ENCODE data around the gene BANF2. TPM values are rescaled to one million over a fixed set of nuclear protein-coding genes. Genes with fewer than 3 reads are reported as not detected.

Gene BANF2
- total and polyA plus RNA-seq, 10 of the 15 experiments (the other 5 are each of a cell fraction or from before 2014, with no cell fraction given) = not detected

DNA sequence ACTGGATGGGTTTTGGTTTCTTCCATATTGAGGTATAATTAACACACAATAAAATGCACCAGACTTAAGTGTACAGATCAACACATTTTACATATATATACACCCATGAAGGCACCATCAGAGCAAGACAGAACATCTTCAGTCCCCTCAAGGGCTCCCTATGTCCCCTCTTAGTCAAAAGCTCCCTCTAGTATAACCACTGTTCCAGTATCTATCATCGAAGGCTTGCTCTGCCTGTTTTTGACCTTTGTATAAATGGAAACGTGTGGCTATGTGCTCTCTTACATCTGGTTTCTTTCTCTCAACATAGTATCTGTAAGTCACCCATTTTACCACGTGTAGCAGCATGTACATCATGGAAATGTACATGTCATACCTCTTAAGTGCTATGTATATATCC lies 66.5 kb downstream of the BANF2 start:
- Histone ChIP-seq H3K4me2 (ENCODE audit: control insufficient read depth, insufficient read depth) (no peak overlapping the region), H3K36me3 (ENCODE audit: control insufficient read depth in 2 of 2, insufficient read depth in 2 of 2, low read length in 1 of 2) (no peaks in the 10 kb centered on the region), H3K27ac (ENCODE audit: control insufficient read depth, insufficient read depth) (no peak overlapping the region), H3K9ac (ENCODE audit: control insufficient read depth, insufficient read depth, low read length) (no peak overlapping the region), H3K4me1 (ENCODE audit: control insufficient read depth, insufficient read depth, low read length) (no peaks in the 10 kb centered on the region), H3K4me3 (no peak overlapping the region), H3K9me3 (replicated peaks; ENCODE audit: control insufficient read depth, insufficient read depth, low read length) (no peaks in the 10 kb centered on the region), H2AFZ (ENCODE audit: control insufficient read depth, low read depth, low read length) (no peak overlapping the region), H4K20me1 (ENCODE audit: control insufficient read depth, insufficient read depth) (no peaks in the 10 kb centered on the region), H3K27me3 (replicated peaks in 1 of 2; ENCODE audit: control insufficient read depth in 2 of 2, insufficient read depth in 2 of 2, low read length in 1 of 2) (no peaks in the 10 kb centered on the region), H3K79me2 (ENCODE audit: control insufficient read depth, insufficient read depth, low read length) (no peaks in the 10 kb centered on the region)
- in situ Hi-C loops (cut with MboI) = no loop called here
- no TSS peak for BruUV-seq (replicated peaks)
- DNase-seq (ENCODE audit: low read depth, low spot score) (no peak), FAIRE-seq (no peak), ATAC-seq (no peak)
- WGBS (ENCODE audit: insufficient coverage, insufficient replicate concordance, low lambda C conversion rate, missing lambda C conversion rate) = 0% methylated on average over 3 of the region's 3 CpGs
- intact Hi-C loops (cut with micrococcal nuclease; ENCODE audit: unreplicated experiment) = no loop called here
- RAD21 ChIA-PET (ENCODE audit: unreplicated experiment) = no interaction called here
- POLR2A ChIA-PET = no interaction called here
- CTCF ChIA-PET = no interaction called here
- SMC1A ChIA-PET (ENCODE audit: uncharacterized antibody, unreplicated experiment) = no interaction called here
- TF ChIP-seq, protein P1, sequence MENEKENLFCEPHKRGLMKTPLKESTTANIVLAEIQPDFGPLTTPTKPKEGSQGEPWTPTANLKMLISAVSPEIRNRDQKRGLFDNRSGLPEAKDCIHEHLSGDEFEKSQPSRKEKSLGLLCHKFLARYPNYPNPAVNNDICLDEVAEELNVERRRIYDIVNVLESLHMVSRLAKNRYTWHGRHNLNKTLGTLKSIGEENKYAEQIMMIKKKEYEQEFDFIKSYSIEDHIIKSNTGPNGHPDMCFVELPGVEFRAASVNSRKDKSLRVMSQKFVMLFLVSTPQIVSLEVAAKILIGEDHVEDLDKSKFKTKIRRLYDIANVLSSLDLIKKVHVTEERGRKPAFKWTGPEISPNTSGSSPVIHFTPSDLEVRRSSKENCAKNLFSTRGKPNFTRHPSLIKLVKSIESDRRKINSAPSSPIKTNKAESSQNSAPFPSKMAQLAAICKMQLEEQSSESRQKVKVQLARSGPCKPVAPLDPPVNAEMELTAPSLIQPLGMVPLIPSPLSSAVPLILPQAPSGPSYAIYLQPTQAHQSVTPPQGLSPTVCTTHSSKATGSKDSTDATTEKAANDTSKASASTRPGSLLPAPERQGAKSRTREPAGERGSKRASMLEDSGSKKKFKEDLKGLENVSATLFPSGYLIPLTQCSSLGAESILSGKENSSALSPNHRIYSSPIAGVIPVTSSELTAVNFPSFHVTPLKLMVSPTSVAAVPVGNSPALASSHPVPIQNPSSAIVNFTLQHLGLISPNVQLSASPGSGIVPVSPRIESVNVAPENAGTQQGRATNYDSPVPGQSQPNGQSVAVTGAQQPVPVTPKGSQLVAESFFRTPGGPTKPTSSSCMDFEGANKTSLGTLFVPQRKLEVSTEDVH (IDR thresholded peaks at IDR 0.05; ENCODE audit: low read depth, partially characterized antibody) = no peak
- TF ChIP-seq, protein P2, sequence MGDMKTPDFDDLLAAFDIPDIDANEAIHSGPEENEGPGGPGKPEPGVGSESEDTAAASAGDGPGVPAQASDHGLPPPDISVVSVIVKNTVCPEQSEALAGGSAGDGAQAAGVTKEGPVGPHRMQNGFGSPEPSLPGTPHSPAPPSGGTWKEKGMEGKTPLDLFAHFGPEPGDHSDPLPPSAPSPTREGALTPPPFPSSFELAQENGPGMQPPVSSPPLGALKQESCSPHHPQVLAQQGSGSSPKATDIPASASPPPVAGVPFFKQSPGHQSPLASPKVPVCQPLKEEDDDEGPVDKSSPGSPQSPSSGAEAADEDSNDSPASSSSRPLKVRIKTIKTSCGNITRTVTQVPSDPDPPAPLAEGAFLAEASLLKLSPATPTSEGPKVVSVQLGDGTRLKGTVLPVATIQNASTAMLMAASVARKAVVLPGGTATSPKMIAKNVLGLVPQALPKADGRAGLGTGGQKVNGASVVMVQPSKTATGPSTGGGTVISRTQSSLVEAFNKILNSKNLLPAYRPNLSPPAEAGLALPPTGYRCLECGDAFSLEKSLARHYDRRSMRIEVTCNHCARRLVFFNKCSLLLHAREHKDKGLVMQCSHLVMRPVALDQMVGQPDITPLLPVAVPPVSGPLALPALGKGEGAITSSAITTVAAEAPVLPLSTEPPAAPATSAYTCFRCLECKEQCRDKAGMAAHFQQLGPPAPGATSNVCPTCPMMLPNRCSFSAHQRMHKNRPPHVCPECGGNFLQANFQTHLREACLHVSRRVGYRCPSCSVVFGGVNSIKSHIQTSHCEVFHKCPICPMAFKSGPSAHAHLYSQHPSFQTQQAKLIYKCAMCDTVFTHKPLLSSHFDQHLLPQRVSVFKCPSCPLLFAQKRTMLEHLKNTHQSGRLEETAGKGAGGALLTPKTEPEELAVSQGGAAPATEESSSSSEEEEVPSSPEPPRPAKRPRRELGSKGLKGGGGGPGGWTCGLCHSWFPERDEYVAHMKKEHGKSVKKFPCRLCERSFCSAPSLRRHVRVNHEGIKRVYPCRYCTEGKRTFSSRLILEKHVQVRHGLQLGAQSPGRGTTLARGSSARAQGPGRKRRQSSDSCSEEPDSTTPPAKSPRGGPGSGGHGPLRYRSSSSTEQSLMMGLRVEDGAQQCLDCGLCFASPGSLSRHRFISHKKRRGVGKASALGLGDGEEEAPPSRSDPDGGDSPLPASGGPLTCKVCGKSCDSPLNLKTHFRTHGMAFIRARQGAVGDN (IDR thresholded peaks at IDR 0.05) = no peak
- TF ChIP-seq CHD1 (IDR thresholded peaks at IDR 0.05; ENCODE audit: low read depth, low read length) (no peak), SREBF1 (IDR thresholded peaks at IDR 0.05; ENCODE audit: low read length) (no peak), KLF5 (IDR thresholded peaks at IDR 0.05; ENCODE audit: partially characterized antibody) (no peak), POLR2AphosphoS2 (IDR thresholded peaks at IDR 0.05; ENCODE audit: low read depth, low read length) (no peak), FOXK2 (IDR thresholded peaks at IDR 0.05) (no peak), MXI1 (IDR thresholded peaks at IDR 0.05; ENCODE audit: low read depth, low read length) (no peak), BHLHE40 (IDR thresholded peaks at IDR 0.05; ENCODE audit: borderline replicate concordance in 1 of 2, low read depth in 2 of 2, low read length in 1 of 2) (no peak), MEF2B (IDR thresholded peaks at IDR 0.05; ENCODE audit: partially characterized antibody, poor library complexity, severe bottlenecking) (no peak), EP300 (IDR thresholded peaks at IDR 0.05; ENCODE audit: borderline replicate concordance in 1 of 2, control insufficient read depth in 1 of 2, low read depth in 2 of 2, low read length in 2 of 2) (no peak)
- TF ChIP-seq, protein P3, sequence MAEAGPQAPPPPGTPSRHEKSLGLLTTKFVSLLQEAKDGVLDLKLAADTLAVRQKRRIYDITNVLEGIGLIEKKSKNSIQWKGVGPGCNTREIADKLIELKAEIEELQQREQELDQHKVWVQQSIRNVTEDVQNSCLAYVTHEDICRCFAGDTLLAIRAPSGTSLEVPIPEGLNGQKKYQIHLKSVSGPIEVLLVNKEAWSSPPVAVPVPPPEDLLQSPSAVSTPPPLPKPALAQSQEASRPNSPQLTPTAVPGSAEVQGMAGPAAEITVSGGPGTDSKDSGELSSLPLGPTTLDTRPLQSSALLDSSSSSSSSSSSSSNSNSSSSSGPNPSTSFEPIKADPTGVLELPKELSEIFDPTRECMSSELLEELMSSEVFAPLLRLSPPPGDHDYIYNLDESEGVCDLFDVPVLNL (IDR thresholded peaks at IDR 0.05; ENCODE audit: low read depth, low read length) = no peak
